Measurements from ENCODE around the gene PTGES3L.
A peak's percentile ranks its signal among the peaks of the same experiment; 100 is the strongest.

Gene PTGES3L

GRCh38 chr17:42979511-42980273 is at the start of gene PTGES3L:
PTGES3L (minus strand) TSS chr17:42980080; CDS start chr17:42980053, 27 bp downstream.
- peak within 1 kb of the TSS; percentile 90 for H3K4me3 ChIP-seq (ENCODE audit: low read depth, low read length)
- no peak for TF ChIP-seq CTCF (conservative IDR thresholded peaks at IDR 0.05; ENCODE audit: low read depth, low read length)
- DNase-seq (ENCODE audit: low read depth), result peak; percentile 44

- no peak for DNase-seq (ENCODE audit: low read depth)
- no peak overlapping the region for H3K4me3 ChIP-seq (ENCODE audit: low read depth, low read length)
- TF ChIP-seq CTCF (conservative IDR thresholded peaks at IDR 0.05; ENCODE audit: low read depth, low read length), result no peak
These were observed 48.5 kb upstream of the PTGES3L start for GRCh38 chr17:43028221-43028861.

GRCh38 chr17:43027091-43028032 is 47.5 kb upstream of the PTGES3L start:
- no peak for TF ChIP-seq CTCF (conservative IDR thresholded peaks at IDR 0.05; ENCODE audit: low read depth, low read length)

GRCh38 chr17:43026595-43026994 is 46.7 kb upstream of the PTGES3L start:
- TF ChIP-seq CTCF (conservative IDR thresholded peaks at IDR 0.05; ENCODE audit: low read depth, low read length), result no peak
- no peak overlapping the region for H3K4me3 ChIP-seq (ENCODE audit: low read depth, low read length)
- DNase-seq (ENCODE audit: low read depth), result no peak

More at GRCh38 chr17:43027091-43028032, 47.5 kb upstream of the PTGES3L start:
- DNase-seq (ENCODE audit: low read depth), result no peak
- H3K4me3 ChIP-seq (ENCODE audit: low read depth, low read length), result no peak overlapping the region

GRCh38 chr17:43025766-43026537 is 46.1 kb upstream of the PTGES3L start:
- no peak for TF ChIP-seq CTCF (conservative IDR thresholded peaks at IDR 0.05; ENCODE audit: low read depth, low read length)
- no peak for DNase-seq (ENCODE audit: low read depth)
- H3K4me3 ChIP-seq (ENCODE audit: low read depth, low read length), result no peak overlapping the region

GRCh38 chr17:43025290-43025657 is 45.4 kb upstream of the PTGES3L start:
- no peak for DNase-seq (ENCODE audit: low read depth)
- peak overlapping the region; percentile 64 for H3K4me3 ChIP-seq (ENCODE audit: low read depth, low read length)
- TF ChIP-seq CTCF (conservative IDR thresholded peaks at IDR 0.05; ENCODE audit: low read depth, low read length), result no peak
